ENCODE measurements around the gene MISP3. TPM values are rescaled to one million over a fixed set of nuclear protein-coding genes. Genes with fewer than 3 reads are reported as not detected.

Gene MISP3
- polyA plus RNA-seq, 1 donor from 2014 or later = 8.2 TPM

DNA sequence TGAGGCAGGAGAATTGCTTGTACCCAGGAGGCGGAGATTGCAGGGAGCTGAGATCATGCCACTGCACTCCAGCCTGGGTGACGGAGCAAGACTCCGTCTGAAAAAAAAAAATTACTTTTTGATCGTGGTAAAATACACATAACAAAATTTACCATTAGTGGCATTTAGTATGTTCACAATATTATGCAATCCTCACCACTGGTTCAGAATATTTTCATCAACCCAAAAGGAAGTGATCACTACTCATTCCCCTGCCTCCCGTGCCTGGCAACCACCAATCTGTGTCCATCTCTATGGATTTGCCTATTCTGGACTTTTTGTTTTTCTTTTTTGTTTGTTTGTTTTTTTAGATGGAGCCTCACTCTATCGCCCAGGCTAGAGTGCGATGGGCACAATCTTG, 9.5 kb upstream of the MISP3 start:
- Histone ChIP-seq H3K79me2 (replicated peaks; ENCODE audit: insufficient read depth, low read length) (no peaks in the 10 kb centered on the region), H3K9me3 (ENCODE audit: low read length) (no peaks in the 10 kb centered on the region), H3K9ac (ENCODE audit: low read length) (no peak overlapping the region), H3K9me2 (ENCODE audit: insufficient read depth, low read length) (no peaks in the 10 kb centered on the region), H3K27me3 (ENCODE audit: insufficient read depth, low read depth, low read length) (peaks cover 16% of the 10 kb centered on the region), H2AFZ (ENCODE audit: low read depth, low read length) (no peak overlapping the region), H4K20me1 (ENCODE audit: insufficient read depth) (no peaks in the 10 kb centered on the region), H3K4me2 (ENCODE audit: low read length) (no peak overlapping the region), H3K4me3 (ENCODE audit: low read length) (no peak overlapping the region), H3F3A (ENCODE audit: insufficient read depth, low read length, poor library complexity, severe bottlenecking) (no peaks in the 10 kb centered on the region), H3K36me3 (ENCODE audit: insufficient read depth, low read length) (no peaks in the 10 kb centered on the region), H3K27ac (ENCODE audit: low read length) (no peak overlapping the region)
- TF ChIP-seq TAF1 (IDR thresholded peaks at IDR 0.05; ENCODE audit: low read depth) (no peak), EP300 (conservative IDR thresholded peaks at IDR 0.05; ENCODE audit: poor library complexity, severe bottlenecking) (no peak), MXI1 (conservative IDR thresholded peaks at IDR 0.05; ENCODE audit: poor library complexity, severe bottlenecking) (no peak), RAD21 (conservative IDR thresholded peaks at IDR 0.05) (no peak), POLR2AphosphoS5 (IDR thresholded peaks at IDR 0.05) (no peak), CTCF (IDR thresholded peaks at IDR 0.05; ENCODE audit: poor library complexity, severe bottlenecking) (no peak)

DNA sequence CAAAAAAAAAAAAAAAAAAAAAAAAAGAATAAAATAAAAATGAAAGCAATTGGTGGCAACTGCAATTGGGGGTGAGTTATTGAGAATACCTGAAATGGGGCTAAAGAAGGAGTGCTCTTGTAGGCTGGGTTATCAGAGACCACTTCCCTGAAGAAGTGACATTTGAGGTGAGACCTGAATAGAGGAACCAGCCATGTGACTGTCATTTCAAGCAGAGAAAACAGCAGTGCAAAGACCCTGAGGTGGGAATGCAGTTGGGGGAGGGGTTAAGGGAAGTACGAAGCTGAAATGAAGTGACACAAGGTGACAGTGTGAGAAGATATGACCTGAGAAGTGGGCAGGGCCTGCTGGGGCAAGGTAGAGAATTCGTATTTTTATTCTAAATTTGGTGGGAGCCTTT, 6.5 kb upstream of the MISP3 start:
- H3K27me3 ChIP-seq (ENCODE audit: insufficient read depth, low read depth, low read length) = no peaks in the 10 kb centered on the region
- no peak overlapping the region for H3K4me2 ChIP-seq (ENCODE audit: low read length)
- no peak overlapping the region for H2AFZ ChIP-seq (ENCODE audit: low read depth, low read length)
- no peak overlapping the region for H3K9ac ChIP-seq (ENCODE audit: low read length)
- TF ChIP-seq EP300 (conservative IDR thresholded peaks at IDR 0.05; ENCODE audit: poor library complexity, severe bottlenecking) = no peak
- TF ChIP-seq EZH2 (IDR thresholded peaks at IDR 0.05; ENCODE audit: borderline replicate concordance, insufficient read depth, low read length, poor library complexity, severe bottlenecking) = no peak
- no peak for TF ChIP-seq RAD21 (conservative IDR thresholded peaks at IDR 0.05)
- TF ChIP-seq TAF1 (IDR thresholded peaks at IDR 0.05; ENCODE audit: low read depth) = no peak
- TF ChIP-seq SMC3 (conservative IDR thresholded peaks at IDR 0.05; ENCODE audit: poor library complexity) = no peak
- no peak for TF ChIP-seq POLR2AphosphoS5 (IDR thresholded peaks at IDR 0.05)
- TF ChIP-seq MXI1 (conservative IDR thresholded peaks at IDR 0.05; ENCODE audit: poor library complexity, severe bottlenecking) = no peak
- no peaks in the 10 kb centered on the region for H3F3A ChIP-seq (ENCODE audit: insufficient read depth, low read length, poor library complexity, severe bottlenecking)
- H3K4me3 ChIP-seq (ENCODE audit: low read length) = no peak overlapping the region
- no peaks in the 10 kb centered on the region for H3K9me3 ChIP-seq (ENCODE audit: low read length)
- H3K79me2 ChIP-seq (replicated peaks; ENCODE audit: insufficient read depth, low read length) = no peaks in the 10 kb centered on the region
- H3K9me2 ChIP-seq (ENCODE audit: insufficient read depth, low read length) = no peaks in the 10 kb centered on the region
- H3K27ac ChIP-seq (ENCODE audit: low read length) = no peak overlapping the region
- no peaks in the 10 kb centered on the region for H3K36me3 ChIP-seq (ENCODE audit: insufficient read depth, low read length)
- no peaks in the 10 kb centered on the region for H4K20me1 ChIP-seq (ENCODE audit: insufficient read depth)

GRCh38 chr19:14070268-14071050, 2.1 kb upstream of the MISP3 start:
- Histone ChIP-seq H2AFZ (ENCODE audit: low read depth, low read length) (no peak overlapping the region), H3K9me3 (ENCODE audit: low read length) (no peaks in the 10 kb centered on the region), H3K27me3 (ENCODE audit: insufficient read depth, low read depth, low read length) (peaks cover 15% of the 10 kb centered on the region), H3K4me3 (ENCODE audit: low read length) (no peak overlapping the region), H4K20me1 (ENCODE audit: insufficient read depth) (no peaks in the 10 kb centered on the region), H3F3A (ENCODE audit: insufficient read depth, low read length, poor library complexity, severe bottlenecking) (no peaks in the 10 kb centered on the region), H3K4me2 (ENCODE audit: low read length) (no peak overlapping the region), H3K9me2 (ENCODE audit: insufficient read depth, low read length) (no peaks in the 10 kb centered on the region), H3K9ac (ENCODE audit: low read length) (no peak overlapping the region), H3K36me3 (ENCODE audit: insufficient read depth, low read length) (no peaks in the 10 kb centered on the region), H3K27ac (ENCODE audit: low read length) (no peak overlapping the region), H3K79me2 (replicated peaks; ENCODE audit: insufficient read depth, low read length) (no peaks in the 10 kb centered on the region)
- TF ChIP-seq RAD21 (conservative IDR thresholded peaks at IDR 0.05) = no peak
- no peak for TF ChIP-seq EZH2 (IDR thresholded peaks at IDR 0.05; ENCODE audit: borderline replicate concordance, insufficient read depth, low read length, poor library complexity, severe bottlenecking)
- no peak for TF ChIP-seq MXI1 (conservative IDR thresholded peaks at IDR 0.05; ENCODE audit: poor library complexity, severe bottlenecking)
- TF ChIP-seq, protein P1, sequence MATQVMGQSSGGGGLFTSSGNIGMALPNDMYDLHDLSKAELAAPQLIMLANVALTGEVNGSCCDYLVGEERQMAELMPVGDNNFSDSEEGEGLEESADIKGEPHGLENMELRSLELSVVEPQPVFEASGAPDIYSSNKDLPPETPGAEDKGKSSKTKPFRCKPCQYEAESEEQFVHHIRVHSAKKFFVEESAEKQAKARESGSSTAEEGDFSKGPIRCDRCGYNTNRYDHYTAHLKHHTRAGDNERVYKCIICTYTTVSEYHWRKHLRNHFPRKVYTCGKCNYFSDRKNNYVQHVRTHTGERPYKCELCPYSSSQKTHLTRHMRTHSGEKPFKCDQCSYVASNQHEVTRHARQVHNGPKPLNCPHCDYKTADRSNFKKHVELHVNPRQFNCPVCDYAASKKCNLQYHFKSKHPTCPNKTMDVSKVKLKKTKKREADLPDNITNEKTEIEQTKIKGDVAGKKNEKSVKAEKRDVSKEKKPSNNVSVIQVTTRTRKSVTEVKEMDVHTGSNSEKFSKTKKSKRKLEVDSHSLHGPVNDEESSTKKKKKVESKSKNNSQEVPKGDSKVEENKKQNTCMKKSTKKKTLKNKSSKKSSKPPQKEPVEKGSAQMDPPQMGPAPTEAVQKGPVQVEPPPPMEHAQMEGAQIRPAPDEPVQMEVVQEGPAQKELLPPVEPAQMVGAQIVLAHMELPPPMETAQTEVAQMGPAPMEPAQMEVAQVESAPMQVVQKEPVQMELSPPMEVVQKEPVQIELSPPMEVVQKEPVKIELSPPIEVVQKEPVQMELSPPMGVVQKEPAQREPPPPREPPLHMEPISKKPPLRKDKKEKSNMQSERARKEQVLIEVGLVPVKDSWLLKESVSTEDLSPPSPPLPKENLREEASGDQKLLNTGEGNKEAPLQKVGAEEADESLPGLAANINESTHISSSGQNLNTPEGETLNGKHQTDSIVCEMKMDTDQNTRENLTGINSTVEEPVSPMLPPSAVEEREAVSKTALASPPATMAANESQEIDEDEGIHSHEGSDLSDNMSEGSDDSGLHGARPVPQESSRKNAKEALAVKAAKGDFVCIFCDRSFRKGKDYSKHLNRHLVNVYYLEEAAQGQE (IDR thresholded peaks at IDR 0.05; ENCODE audit: borderline replicate concordance) = no peak
- TF ChIP-seq POLR2AphosphoS5 (IDR thresholded peaks at IDR 0.05) = no peak
- no peak for TF ChIP-seq CTCF (IDR thresholded peaks at IDR 0.05; ENCODE audit: poor library complexity, severe bottlenecking)
- no peak for TF ChIP-seq TAF1 (IDR thresholded peaks at IDR 0.05; ENCODE audit: low read depth)
- no peak for TF ChIP-seq SMC3 (conservative IDR thresholded peaks at IDR 0.05; ENCODE audit: poor library complexity)
- no peak for TF ChIP-seq EP300 (conservative IDR thresholded peaks at IDR 0.05; ENCODE audit: poor library complexity, severe bottlenecking)

All from neural cell (in vitro differentiated cells).